NT2/D1 (cell line): ENCODE data around the gene TBCA.

Experiments used
- SUZ12 ChIP-seq: IDR thresholded peaks from 2 replicates; pipeline ENCODE4 v1.6.1; 2011; ENCODE audit not compliant: insufficient read length, insufficient read depth; ENCODE audit errors: extremely low read depth
- YY1 ChIP-seq: IDR thresholded peaks from 2 replicates; pipeline ENCODE4 v1.6.1; 2011; ENCODE audit not compliant: insufficient read length, insufficient read depth

DNA sequence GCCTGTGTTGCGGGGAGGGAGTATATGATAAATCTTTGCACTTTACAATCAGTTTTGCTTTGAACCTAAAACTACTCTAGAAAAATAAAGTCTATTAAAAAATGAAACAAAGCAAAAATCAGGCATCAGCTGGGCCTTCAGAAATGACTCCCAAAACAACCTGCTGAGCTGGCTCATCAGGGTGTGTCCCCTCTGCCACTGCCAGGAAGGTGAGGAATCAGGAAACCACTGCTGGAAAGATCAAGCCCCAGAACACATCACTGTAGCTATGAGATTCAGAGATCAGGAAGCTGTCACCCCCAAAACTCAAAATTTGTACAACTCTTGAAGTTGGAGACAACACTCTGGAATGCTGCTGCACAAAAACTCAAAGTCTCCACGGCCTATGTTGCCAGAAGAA lies 40.5 kb upstream of the TBCA start:
- TF ChIP-seq YY1, result no peak
- TF ChIP-seq SUZ12, result no peak
